ENCODE data around the gene BRSK1. TPM values are rescaled to one million over a fixed set of nuclear protein-coding genes. Genes with fewer than 3 reads are reported as not detected.

Gene BRSK1
- total and polyA plus RNA-seq, 7 donors = 0.14 to 1.1 (median 0.77) TPM

DNA sequence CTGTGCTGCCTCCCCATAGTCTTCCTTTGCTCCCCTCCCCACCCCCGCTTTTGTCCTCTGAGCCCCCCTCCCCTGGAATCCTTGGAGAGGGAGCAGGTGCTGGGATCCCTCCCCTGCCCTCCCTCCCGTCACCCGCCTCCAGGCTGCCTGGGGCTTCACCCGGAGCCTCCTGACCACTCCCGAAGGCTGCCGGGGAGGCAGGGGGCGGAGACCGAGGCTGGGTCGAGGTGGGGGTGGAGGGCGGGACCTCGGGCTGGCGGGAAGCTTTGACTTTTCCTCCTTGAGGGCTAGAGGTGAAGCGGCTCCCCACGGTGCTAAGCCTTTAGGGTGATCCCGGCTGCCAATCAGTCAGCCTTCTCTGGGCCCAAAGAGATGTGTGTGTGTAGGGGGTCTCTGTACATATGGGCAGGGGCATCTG lies 57.4 kb downstream of the BRSK1 start:
- 6 to 9% (median 8%) methylated on average over 15 of the region's 15 CpGs for WGBS, 3 donors
- H3K27ac ChIP-seq = no peak overlapping the region
- H3K9me3 ChIP-seq = no peaks in the 10 kb centered on the region
- TF ChIP-seq, protein P1, sequence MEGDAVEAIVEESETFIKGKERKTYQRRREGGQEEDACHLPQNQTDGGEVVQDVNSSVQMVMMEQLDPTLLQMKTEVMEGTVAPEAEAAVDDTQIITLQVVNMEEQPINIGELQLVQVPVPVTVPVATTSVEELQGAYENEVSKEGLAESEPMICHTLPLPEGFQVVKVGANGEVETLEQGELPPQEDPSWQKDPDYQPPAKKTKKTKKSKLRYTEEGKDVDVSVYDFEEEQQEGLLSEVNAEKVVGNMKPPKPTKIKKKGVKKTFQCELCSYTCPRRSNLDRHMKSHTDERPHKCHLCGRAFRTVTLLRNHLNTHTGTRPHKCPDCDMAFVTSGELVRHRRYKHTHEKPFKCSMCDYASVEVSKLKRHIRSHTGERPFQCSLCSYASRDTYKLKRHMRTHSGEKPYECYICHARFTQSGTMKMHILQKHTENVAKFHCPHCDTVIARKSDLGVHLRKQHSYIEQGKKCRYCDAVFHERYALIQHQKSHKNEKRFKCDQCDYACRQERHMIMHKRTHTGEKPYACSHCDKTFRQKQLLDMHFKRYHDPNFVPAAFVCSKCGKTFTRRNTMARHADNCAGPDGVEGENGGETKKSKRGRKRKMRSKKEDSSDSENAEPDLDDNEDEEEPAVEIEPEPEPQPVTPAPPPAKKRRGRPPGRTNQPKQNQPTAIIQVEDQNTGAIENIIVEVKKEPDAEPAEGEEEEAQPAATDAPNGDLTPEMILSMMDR (IDR thresholded peaks at IDR 0.05) = no peak
- H3K36me3 ChIP-seq (ENCODE audit: insufficient read depth in 1 of 2, low read depth in 1 of 2) = peaks cover 0 to 19% of the 10 kb centered on the region in 2 donors
- peaks cover 12% of the 10 kb centered on the region for H3K4me1 ChIP-seq
- ATAC-seq (no peak), DNase-seq (peak; percentile 71 to 76)
- peak overlapping the region; percentile 75 for H3K4me3 ChIP-seq
- H3K27me3 ChIP-seq (ENCODE audit: insufficient read depth in 3 of 3, low read length in 2 of 3) = peaks cover 0 to 5% (median 0%) of the 10 kb centered on the region in 3 donors
- intact Hi-C loops (cut with DNase I) = loop anchor here in 1 of 2 donors (5.0 kb wide), 1 partner anchor 41 kb away; the partner anchor contains the start of gene TMEM238

DNA sequence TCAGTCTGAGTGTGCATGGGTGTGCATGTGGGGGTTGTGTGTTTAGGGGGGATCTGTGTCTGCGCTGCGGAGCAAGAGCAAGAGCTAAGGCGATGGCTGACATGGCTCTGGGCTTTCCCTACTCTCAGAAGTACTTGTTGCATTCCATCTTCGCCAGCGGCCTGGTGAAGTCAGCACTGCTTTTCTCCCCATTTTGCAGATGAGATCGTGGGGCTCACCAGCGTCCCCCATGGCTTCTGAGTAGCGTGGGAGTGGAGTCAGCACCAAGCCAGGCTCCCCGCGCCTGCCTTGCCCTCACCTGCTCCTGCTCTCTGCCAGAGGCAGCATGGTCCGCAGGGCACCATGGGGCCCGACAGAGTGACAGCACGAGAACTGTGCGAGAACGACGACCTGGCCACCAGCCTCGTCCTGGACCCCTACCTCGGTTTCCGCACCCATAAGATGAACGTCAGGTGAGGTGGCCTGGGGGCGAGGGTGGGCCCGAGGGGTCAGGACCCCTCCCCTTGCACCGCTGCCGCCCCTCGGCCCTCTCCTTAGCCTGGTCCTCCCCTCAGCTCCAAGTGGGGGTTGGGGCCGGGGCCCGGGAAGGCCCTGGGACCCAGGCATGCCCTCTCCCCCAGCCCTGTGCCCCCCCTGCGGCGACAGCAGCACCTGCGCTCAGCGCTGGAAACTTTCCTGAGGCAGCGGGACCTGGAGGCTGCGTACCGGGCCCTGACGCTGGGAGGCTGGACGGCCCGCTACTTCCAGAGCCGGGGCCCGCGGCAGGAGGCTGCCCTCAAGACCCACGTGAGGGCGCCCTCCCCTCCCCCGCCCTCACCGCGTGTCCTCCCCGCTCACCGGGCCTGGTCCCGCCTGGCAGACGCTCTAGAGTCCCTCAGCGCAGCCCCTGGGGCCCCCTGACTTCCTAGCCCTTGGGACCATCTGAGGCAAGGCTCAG lies 58.1 kb downstream of the BRSK1 start:
- Histone ChIP-seq H3K4me3 (peak overlapping the region; percentile 75), H3K4me1 (peaks cover 12% of the 10 kb centered on the region), H3K27me3 (ENCODE audit: insufficient read depth in 3 of 3, low read length in 2 of 3) (peaks cover 0 to 5% (median 0%) of the 10 kb centered on the region in 3 donors), H3K9me3 (no peaks in the 10 kb centered on the region), H3K27ac (no peak overlapping the region), H3K36me3 (ENCODE audit: insufficient read depth in 1 of 2, low read depth in 1 of 2) (peaks cover 0 to 25% of the 10 kb centered on the region in 2 donors)
- intact Hi-C loops (cut with DNase I) = loop anchor here in 1 of 2 donors (5.0 kb wide), 1 partner anchor 40 kb away; the partner anchor contains the start of gene TMEM238
- no peak for ATAC-seq
- TF ChIP-seq, protein P1 (IDR thresholded peaks at IDR 0.05) = no peak
- 83 to 85% (median 84%) methylated on average over 40 to 50 of the region's 50 CpGs for WGBS, 3 donors
- no peak for DNase-seq

DNA sequence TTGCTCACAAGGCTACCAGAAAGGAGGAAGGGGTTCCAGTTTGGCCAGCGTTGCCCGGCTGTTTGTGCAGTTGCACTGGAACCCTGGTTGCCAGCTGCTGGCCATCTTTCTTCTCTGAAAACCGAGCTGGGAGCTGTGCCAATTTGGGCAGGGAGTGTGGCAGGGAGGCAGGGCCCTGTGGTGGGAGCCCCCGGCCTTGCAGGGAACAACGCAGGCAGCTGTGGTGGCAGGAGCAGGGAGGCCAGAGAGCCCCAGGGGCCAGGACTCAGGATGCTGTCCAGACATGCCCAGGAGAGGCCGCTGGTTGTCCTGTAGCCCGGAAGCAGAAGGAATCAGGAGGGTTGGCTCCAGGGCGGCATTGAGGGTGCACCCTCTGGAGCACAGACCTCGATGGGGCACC lies 60.6 kb downstream of the BRSK1 start:
- 57 to 68% (median 61%) methylated on average over 9 of the region's 9 CpGs for WGBS, 3 donors
- intact Hi-C loops (cut with DNase I) = loop anchor here in 1 of 2 donors (5.0 kb wide), 1 partner anchor 38 kb away; the partner anchor contains the start of gene TMEM238
- TF ChIP-seq, protein P1 (IDR thresholded peaks at IDR 0.05) = no peak
- Histone ChIP-seq H3K4me3 (no peak overlapping the region), H3K27me3 (ENCODE audit: insufficient read depth in 3 of 3, low read length in 2 of 3) (no peaks in the 10 kb centered on the region), H3K9me3 (no peaks in the 10 kb centered on the region), H3K36me3 (ENCODE audit: insufficient read depth in 1 of 2, low read depth in 1 of 2) (peaks cover 0 to 30% of the 10 kb centered on the region in 2 donors), H3K27ac (no peak overlapping the region), H3K4me1 (peaks cover 6% of the 10 kb centered on the region)
- ATAC-seq (no peak), DNase-seq (no peak)

DNA sequence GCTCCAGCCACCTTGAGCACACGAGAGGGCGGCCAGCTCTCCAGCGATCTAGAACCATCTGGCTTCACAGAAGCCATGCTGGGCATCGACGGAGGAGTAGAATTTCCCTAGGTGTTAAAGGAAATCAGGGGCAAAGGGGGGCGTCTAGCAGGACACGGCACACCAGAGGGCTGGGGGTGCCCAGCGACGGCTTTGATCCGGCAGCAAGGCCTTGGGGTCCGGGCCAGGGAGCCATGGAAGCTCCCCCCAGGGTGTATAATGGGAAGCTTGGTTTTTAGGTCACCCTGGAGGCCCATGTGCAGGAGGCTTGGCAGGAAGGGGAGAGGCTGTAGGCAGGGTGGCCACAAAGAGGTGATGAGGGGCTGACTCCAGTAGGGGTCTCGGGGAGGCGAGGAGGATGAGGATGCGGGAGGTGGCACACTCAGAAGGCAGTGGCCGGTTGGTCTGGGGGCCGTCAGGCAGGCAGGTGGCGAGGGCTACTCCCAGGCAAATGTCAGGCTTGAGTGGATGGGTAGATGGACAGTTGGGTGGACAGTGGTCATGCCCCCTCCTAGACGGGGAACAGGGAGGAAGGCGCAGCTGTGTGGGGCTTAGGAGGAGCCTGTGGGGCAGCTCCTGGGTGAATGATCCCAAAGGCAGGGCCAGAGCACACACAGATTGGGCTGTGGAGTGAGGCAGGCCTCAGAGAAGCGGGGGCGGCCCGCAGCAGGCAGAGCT lies 61.5 kb downstream of the BRSK1 start:
- TF ChIP-seq, protein P1 (IDR thresholded peaks at IDR 0.05) = no peak
- no peaks in the 10 kb centered on the region for H3K9me3 ChIP-seq
- H3K4me3 ChIP-seq = no peak overlapping the region
- H3K27ac ChIP-seq = no peak overlapping the region
- no peaks in the 10 kb centered on the region for H3K27me3 ChIP-seq (ENCODE audit: insufficient read depth in 3 of 3, low read length in 2 of 3)
- DNase-seq = no peak
- peaks cover 6% of the 10 kb centered on the region for H3K4me1 ChIP-seq
- ATAC-seq = no peak
- WGBS, 3 donors = 81 to 83% (median 82%) methylated on average over 22 of the region's 22 CpGs
- intact Hi-C loops (cut with DNase I) = no loop called here
- H3K36me3 ChIP-seq (ENCODE audit: insufficient read depth in 1 of 2, low read depth in 1 of 2) = peaks cover 0 to 30% of the 10 kb centered on the region in 2 donors
